ENCODE measurements around the gene AICDA.
A peak's percentile ranks its signal among the peaks of the same experiment; 100 is the strongest.
"Not testable (repeated sequence)": the region's sequence is repeated elsewhere in the genome, so short reads cannot be mapped to it uniquely, and the experiment has no call there.

AICDA gene

DNA sequence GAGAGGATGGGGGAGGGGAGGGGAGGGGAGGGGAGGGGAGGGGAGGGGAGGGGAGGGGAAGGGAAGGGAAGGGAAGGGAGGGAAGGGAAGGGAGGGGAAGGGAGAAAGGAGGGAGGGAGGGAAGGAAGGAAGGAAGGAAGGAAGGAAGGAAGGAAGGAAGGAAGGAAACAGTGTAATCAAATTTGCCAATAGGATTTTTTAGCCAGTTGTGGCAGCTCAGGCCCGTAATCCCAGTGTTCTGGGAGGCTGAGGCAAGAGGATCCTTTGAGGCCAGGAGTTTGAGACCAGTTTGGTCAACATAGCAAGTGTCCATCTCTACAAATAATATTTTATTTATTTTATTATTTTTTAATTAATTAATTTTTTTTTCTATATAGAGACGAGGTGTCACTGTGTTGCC, 19.4 kb downstream of the AICDA start:
- H3K4me1 ChIP-seq (ENCODE audit: insufficient read depth, low read length, poor library complexity, severe bottlenecking): peaks cover 5% of the 10 kb centered on the region
- H3K9me3 ChIP-seq (ENCODE audit: insufficient read depth, low read depth, low read length): no peaks in the 10 kb centered on the region
- H3K4me2 ChIP-seq (ENCODE audit: low read depth, low read length, poor library complexity, severe bottlenecking): no peak overlapping the region
- no peak overlapping the region for H3K9ac ChIP-seq (ENCODE audit: low read depth, low read length, poor library complexity, severe bottlenecking)
- no peaks in the 10 kb centered on the region for H3F3A ChIP-seq (ENCODE audit: low read depth)
- no peak overlapping the region for H3K4me3 ChIP-seq (ENCODE audit: low read length, poor library complexity, severe bottlenecking)
- H4K20me1 ChIP-seq (ENCODE audit: insufficient read depth, low read length, poor library complexity, severe bottlenecking): no peaks in the 10 kb centered on the region
- H3K36me3 ChIP-seq (ENCODE audit: insufficient read depth, low read length): no peaks in the 10 kb centered on the region
- no peak for TF ChIP-seq EZH2phosphoT487 (IDR thresholded peaks at IDR 0.05; ENCODE audit: borderline replicate concordance)
- H3K27me3 ChIP-seq (ENCODE audit: insufficient read depth, low read length, poor library complexity, severe bottlenecking): no peaks in the 10 kb centered on the region
- no peaks in the 10 kb centered on the region for H3K79me2 ChIP-seq (ENCODE audit: insufficient read depth, low read length)
- H3K9me2 ChIP-seq (replicated peaks; ENCODE audit: low read depth, low read length): no peaks in the 10 kb centered on the region
- H2AFZ ChIP-seq (ENCODE audit: low read length): no peak overlapping the region

DNA sequence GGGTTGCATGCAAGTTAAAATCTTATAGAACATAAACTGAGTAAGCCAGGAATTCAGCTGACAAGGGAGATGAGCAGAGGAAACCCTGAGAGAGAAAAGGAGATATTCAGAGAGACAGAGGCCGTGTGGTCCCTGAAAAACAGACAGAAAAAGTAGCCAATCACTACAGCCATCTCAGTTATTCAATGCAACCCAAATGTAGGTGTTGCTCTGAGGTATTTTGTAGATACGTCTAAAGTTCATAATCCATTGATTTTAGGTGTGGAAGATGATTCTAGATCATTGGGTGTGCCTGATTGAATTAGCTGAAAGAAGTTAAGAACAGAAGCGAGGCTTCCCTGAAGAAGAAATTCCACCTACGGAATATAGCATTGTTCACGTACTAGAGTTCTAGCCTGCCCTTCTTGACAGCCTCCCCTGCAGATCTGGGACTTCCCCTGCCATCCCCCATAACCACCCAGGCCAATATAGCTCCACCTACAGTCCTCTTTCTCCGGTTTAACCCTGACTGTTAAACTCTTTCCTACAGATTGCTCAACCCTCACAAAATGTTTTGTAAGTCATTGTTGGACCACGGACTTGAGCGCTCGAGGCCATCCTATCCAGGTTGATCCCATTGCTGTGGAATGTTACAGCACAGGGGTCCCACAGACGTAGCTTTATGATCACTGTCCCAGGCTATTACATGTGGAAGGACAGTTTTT, 21.7 kb downstream of the AICDA start:
- no peaks in the 10 kb centered on the region for H3K36me3 ChIP-seq (ENCODE audit: insufficient read depth, low read length)
- H3F3A ChIP-seq (ENCODE audit: low read depth): no peaks in the 10 kb centered on the region
- peak overlapping the region; percentile 92 for H2AFZ ChIP-seq (ENCODE audit: low read length)
- H4K20me1 ChIP-seq (ENCODE audit: insufficient read depth, low read length, poor library complexity, severe bottlenecking): no peaks in the 10 kb centered on the region
- H3K9me3 ChIP-seq (ENCODE audit: insufficient read depth, low read depth, low read length): no peaks in the 10 kb centered on the region
- no peaks in the 10 kb centered on the region for H3K79me2 ChIP-seq (ENCODE audit: insufficient read depth, low read length)
- TF ChIP-seq EZH2phosphoT487 (IDR thresholded peaks at IDR 0.05; ENCODE audit: borderline replicate concordance): no peak
- TF ChIP-seq, protein P1, sequence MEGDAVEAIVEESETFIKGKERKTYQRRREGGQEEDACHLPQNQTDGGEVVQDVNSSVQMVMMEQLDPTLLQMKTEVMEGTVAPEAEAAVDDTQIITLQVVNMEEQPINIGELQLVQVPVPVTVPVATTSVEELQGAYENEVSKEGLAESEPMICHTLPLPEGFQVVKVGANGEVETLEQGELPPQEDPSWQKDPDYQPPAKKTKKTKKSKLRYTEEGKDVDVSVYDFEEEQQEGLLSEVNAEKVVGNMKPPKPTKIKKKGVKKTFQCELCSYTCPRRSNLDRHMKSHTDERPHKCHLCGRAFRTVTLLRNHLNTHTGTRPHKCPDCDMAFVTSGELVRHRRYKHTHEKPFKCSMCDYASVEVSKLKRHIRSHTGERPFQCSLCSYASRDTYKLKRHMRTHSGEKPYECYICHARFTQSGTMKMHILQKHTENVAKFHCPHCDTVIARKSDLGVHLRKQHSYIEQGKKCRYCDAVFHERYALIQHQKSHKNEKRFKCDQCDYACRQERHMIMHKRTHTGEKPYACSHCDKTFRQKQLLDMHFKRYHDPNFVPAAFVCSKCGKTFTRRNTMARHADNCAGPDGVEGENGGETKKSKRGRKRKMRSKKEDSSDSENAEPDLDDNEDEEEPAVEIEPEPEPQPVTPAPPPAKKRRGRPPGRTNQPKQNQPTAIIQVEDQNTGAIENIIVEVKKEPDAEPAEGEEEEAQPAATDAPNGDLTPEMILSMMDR (conservative IDR thresholded peaks at IDR 0.05; ENCODE audit: low read length): peak; percentile 39
- peaks cover 5% of the 10 kb centered on the region for H3K4me1 ChIP-seq (ENCODE audit: insufficient read depth, low read length, poor library complexity, severe bottlenecking)
- no peak overlapping the region for H3K4me3 ChIP-seq (ENCODE audit: low read length, poor library complexity, severe bottlenecking)
- H3K9ac ChIP-seq (ENCODE audit: low read depth, low read length, poor library complexity, severe bottlenecking): no peak overlapping the region
- H3K4me2 ChIP-seq (ENCODE audit: low read depth, low read length, poor library complexity, severe bottlenecking): no peak overlapping the region
- no peaks in the 10 kb centered on the region for H3K27me3 ChIP-seq (ENCODE audit: insufficient read depth, low read length, poor library complexity, severe bottlenecking)
- no peaks in the 10 kb centered on the region for H3K9me2 ChIP-seq (replicated peaks; ENCODE audit: low read depth, low read length)

DNA sequence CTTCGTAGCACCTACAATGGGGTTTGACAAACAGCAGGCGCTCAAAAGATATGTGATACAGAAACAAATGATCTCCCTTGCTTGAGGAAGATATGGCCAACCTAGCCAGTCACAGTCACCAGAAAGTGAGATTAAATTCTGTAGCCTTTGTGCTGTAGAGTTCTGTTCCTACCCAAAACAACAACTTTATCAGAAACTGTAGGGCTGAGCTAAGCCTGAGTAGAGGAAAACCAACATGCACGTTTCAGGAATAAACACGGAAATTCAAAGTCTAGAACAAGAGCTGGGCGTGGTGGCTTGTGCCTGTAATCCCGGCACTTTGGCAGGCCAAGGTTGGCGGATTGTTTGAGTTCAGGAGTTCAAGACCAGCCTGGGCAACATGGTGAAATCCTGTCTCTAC, 23.0 kb downstream of the AICDA start:
- H3K9me3 ChIP-seq (ENCODE audit: insufficient read depth, low read depth, low read length): no peaks in the 10 kb centered on the region
- H2AFZ ChIP-seq (ENCODE audit: low read length): no peak overlapping the region
- TF ChIP-seq, protein P1 (conservative IDR thresholded peaks at IDR 0.05; ENCODE audit: low read length): no peak
- TF ChIP-seq EZH2phosphoT487 (IDR thresholded peaks at IDR 0.05; ENCODE audit: borderline replicate concordance): no peak
- H3K4me3 ChIP-seq (ENCODE audit: low read length, poor library complexity, severe bottlenecking): no peak overlapping the region
- no peak overlapping the region for H3K4me2 ChIP-seq (ENCODE audit: low read depth, low read length, poor library complexity, severe bottlenecking)
- no peaks in the 10 kb centered on the region for H3K36me3 ChIP-seq (ENCODE audit: insufficient read depth, low read length)
- no peaks in the 10 kb centered on the region for H3K79me2 ChIP-seq (ENCODE audit: insufficient read depth, low read length)
- no peaks in the 10 kb centered on the region for H3F3A ChIP-seq (ENCODE audit: low read depth)
- H4K20me1 ChIP-seq (ENCODE audit: insufficient read depth, low read length, poor library complexity, severe bottlenecking): no peaks in the 10 kb centered on the region
- H3K4me1 ChIP-seq (ENCODE audit: insufficient read depth, low read length, poor library complexity, severe bottlenecking): peaks cover 5% of the 10 kb centered on the region
- no peaks in the 10 kb centered on the region for H3K27me3 ChIP-seq (ENCODE audit: insufficient read depth, low read length, poor library complexity, severe bottlenecking)
- H3K9ac ChIP-seq (ENCODE audit: low read depth, low read length, poor library complexity, severe bottlenecking): no peak overlapping the region
- no peaks in the 10 kb centered on the region for H3K9me2 ChIP-seq (replicated peaks; ENCODE audit: low read depth, low read length)

DNA sequence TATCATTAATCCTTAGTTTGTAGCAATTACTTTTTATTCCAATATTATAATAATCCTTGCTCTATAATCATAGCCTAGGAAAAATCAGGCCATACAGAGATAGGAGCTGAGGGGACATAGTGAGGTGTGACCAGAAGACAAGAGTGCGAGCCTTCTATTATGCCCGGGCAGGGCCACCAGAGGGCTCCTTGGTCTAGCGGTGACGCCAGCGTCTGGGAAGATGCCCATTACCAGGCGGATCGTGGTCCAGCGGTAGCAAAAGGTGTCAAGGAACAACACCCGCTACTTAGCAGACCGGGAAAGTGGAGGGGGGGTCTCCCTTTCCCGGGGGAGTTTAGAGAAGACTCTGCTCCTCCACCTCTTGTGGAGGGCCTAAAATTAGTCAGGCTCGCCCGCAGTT, 28.2 kb downstream of the AICDA start:
- H3K9me3 ChIP-seq (ENCODE audit: insufficient read depth, low read depth, low read length); H3F3A ChIP-seq (ENCODE audit: low read depth); H3K79me2 ChIP-seq (ENCODE audit: insufficient read depth, low read length); H3K9ac ChIP-seq (ENCODE audit: low read depth, low read length, poor library complexity, severe bottlenecking); H3K36me3 ChIP-seq (ENCODE audit: insufficient read depth, low read length); H2AFZ ChIP-seq (ENCODE audit: low read length); H4K20me1 ChIP-seq (ENCODE audit: insufficient read depth, low read length, poor library complexity, severe bottlenecking); H3K4me2 ChIP-seq (ENCODE audit: low read depth, low read length, poor library complexity, severe bottlenecking); H3K27me3 ChIP-seq (ENCODE audit: insufficient read depth, low read length, poor library complexity, severe bottlenecking); H3K4me1 ChIP-seq (ENCODE audit: insufficient read depth, low read length, poor library complexity, severe bottlenecking); H3K9me2 ChIP-seq (replicated peaks; ENCODE audit: low read depth, low read length); H3K4me3 ChIP-seq (ENCODE audit: low read length, poor library complexity, severe bottlenecking): not testable (repeated sequence)
